ENCODE data around the gene CTXND1. TPM values are rescaled to one million over a fixed set of nuclear protein-coding genes. Genes with fewer than 3 reads are reported as not detected.

CTXND1 gene
- polyA plus RNA-seq, 1 donor, result 0.70 TPM

DNA sequence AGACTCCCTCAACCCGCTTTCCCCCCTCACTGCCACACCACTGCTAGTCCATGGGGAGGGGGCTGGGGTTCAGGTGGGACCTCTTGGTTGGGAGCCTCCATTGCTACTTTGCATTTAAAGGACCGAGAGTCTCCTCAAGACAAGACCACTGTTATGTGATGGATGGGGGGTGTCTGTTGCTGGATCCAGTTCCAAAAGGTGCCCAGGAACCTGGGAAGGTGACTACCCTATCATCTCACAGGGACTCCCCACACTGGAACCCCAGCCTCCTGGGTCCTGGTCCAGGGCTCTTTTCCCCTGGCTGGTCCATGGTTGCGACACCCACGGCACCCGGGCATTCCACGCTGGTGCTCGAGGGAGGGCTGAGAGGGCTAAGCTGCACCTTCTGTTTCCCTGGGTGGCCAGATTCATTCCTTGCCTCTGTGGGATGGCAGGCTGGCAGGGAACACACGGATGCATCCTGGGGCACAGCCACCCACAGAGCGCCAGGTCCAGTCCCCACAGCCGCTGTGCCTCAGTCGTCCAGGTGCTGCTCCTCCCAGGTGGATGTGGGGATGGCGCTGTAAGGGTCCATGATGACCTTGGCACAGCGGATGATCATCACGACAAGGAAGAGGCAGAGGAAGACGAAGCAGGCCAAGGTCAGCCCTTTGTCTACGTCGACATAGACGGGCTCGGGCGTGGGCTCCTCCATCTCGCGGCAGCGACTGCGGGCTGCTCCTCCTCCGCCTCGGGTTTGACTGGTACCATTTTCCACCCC, 50.6 kb downstream of the CTXND1 start:
- peaks cover 3% of the 10 kb centered on the region for H3K36me3 ChIP-seq (ENCODE audit: control insufficient read depth, insufficient read depth, low read length)
- WGBS (ENCODE audit: insufficient coverage, low lambda C conversion rate), result no CpG with 5 or more reads among the region's 26 CpGs
- H3K4me1 ChIP-seq (ENCODE audit: control insufficient read depth, insufficient read depth, low read length), result no peaks in the 10 kb centered on the region
- no peak overlapping the region for H3K4me3 ChIP-seq (ENCODE audit: low read length)
- no peaks in the 10 kb centered on the region for H3K27me3 ChIP-seq (ENCODE audit: control insufficient read depth, insufficient read depth, low read length)
- no peaks in the 10 kb centered on the region for H3K9me3 ChIP-seq (ENCODE audit: control insufficient read depth, low read depth, low read length)
- DNase-seq, result no peak
- no peak overlapping the region for H3K27ac ChIP-seq (ENCODE audit: low read length)

DNA sequence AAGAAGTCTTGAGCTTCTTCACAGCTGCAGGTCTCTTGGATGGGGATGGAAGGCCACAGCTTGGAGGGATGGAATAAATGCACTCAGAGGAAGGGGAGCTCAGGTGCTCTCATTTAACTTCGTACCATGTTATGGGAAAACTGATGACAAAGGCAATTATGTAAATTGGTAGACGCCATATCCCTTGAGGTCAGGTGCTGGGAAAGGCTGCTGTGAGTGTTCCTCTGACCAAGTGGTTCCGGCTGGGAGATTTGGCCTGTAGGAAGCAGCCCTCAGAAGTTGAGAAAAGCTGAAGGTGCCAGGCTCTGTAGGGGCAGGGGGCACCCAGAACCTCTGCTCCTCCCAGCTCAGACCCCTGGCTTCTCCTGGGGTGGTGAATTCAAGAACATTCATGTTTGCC, 52.1 kb downstream of the CTXND1 start:
- Histone ChIP-seq H3K27ac (ENCODE audit: low read length) (no peak overlapping the region), H3K27me3 (ENCODE audit: control insufficient read depth, insufficient read depth, low read length) (no peaks in the 10 kb centered on the region), H3K36me3 (ENCODE audit: control insufficient read depth, insufficient read depth, low read length) (peaks cover 3% of the 10 kb centered on the region), H3K9me3 (ENCODE audit: control insufficient read depth, low read depth, low read length) (no peaks in the 10 kb centered on the region), H3K4me1 (ENCODE audit: control insufficient read depth, insufficient read depth, low read length) (peaks cover 5% of the 10 kb centered on the region), H3K4me3 (ENCODE audit: low read length) (no peak overlapping the region)
- WGBS (ENCODE audit: insufficient coverage, low lambda C conversion rate), result no CpG with 5 or more reads among the region's 3 CpGs
- DNase-seq, result no peak

- no peak for DNase-seq
- no peak overlapping the region for H3K27ac ChIP-seq (ENCODE audit: low read length)
- WGBS (ENCODE audit: insufficient coverage, low lambda C conversion rate), result no CpG with 5 or more reads among the region's 2 CpGs
- H3K4me3 ChIP-seq (ENCODE audit: low read length), result no peak overlapping the region
- H3K9me3 ChIP-seq (ENCODE audit: control insufficient read depth, low read depth, low read length), result no peaks in the 10 kb centered on the region
- peaks cover 3% of the 10 kb centered on the region for H3K36me3 ChIP-seq (ENCODE audit: control insufficient read depth, insufficient read depth, low read length)
- no peaks in the 10 kb centered on the region for H3K27me3 ChIP-seq (ENCODE audit: control insufficient read depth, insufficient read depth, low read length)
- peaks cover 10% of the 10 kb centered on the region for H3K4me1 ChIP-seq (ENCODE audit: control insufficient read depth, insufficient read depth, low read length)
Observed at GRCh38 chr15:80199366-80199765, 52.6 kb downstream of the CTXND1 start.

- Histone ChIP-seq H3K4me1 (ENCODE audit: control insufficient read depth, insufficient read depth, low read length) (peaks cover 37% of the 10 kb centered on the region), H3K9me3 (ENCODE audit: control insufficient read depth, low read depth, low read length) (no peaks in the 10 kb centered on the region), H3K4me3 (ENCODE audit: low read length) (no peak overlapping the region), H3K36me3 (ENCODE audit: control insufficient read depth, insufficient read depth, low read length) (no peaks in the 10 kb centered on the region), H3K27ac (ENCODE audit: low read length) (peak overlapping the region; percentile 80), H3K27me3 (ENCODE audit: control insufficient read depth, insufficient read depth, low read length) (no peaks in the 10 kb centered on the region)
- DNase-seq, result no peak
- no CpG with 5 or more reads among the region's 1 CpG for WGBS (ENCODE audit: insufficient coverage, low lambda C conversion rate)
Observed at GRCh38 chr15:80194914-80195313, 57.1 kb downstream of the CTXND1 start.

GRCh38 chr15:80194186-80194585, 57.8 kb downstream of the CTXND1 start:
- peak; percentile 77 to 86 for DNase-seq
- WGBS (ENCODE audit: insufficient coverage, low lambda C conversion rate), result no CpG with 5 or more reads among the region's 1 CpG
- Histone ChIP-seq H3K9me3 (ENCODE audit: control insufficient read depth, low read depth, low read length) (no peaks in the 10 kb centered on the region), H3K4me1 (ENCODE audit: control insufficient read depth, insufficient read depth, low read length) (peaks cover 38% of the 10 kb centered on the region), H3K27me3 (ENCODE audit: control insufficient read depth, insufficient read depth, low read length) (no peaks in the 10 kb centered on the region), H3K27ac (ENCODE audit: low read length) (peak overlapping the region; percentile 94), H3K36me3 (ENCODE audit: control insufficient read depth, insufficient read depth, low read length) (no peaks in the 10 kb centered on the region), H3K4me3 (ENCODE audit: low read length) (no peak overlapping the region)

GRCh38 chr15:80191897-80192595, 60.0 kb downstream of the CTXND1 start:
- DNase-seq, result peak; percentile 77 to 85
- Histone ChIP-seq H3K27me3 (ENCODE audit: control insufficient read depth, insufficient read depth, low read length) (no peaks in the 10 kb centered on the region), H3K9me3 (ENCODE audit: control insufficient read depth, low read depth, low read length) (no peaks in the 10 kb centered on the region), H3K4me1 (ENCODE audit: control insufficient read depth, insufficient read depth, low read length) (peaks cover 42% of the 10 kb centered on the region), H3K4me3 (ENCODE audit: low read length) (no peak overlapping the region), H3K36me3 (ENCODE audit: control insufficient read depth, insufficient read depth, low read length) (peaks cover 9% of the 10 kb centered on the region), H3K27ac (ENCODE audit: low read length) (peak overlapping the region; percentile 94)
- 50% methylated on average over 2 of the region's 8 CpGs for WGBS (ENCODE audit: insufficient coverage, low lambda C conversion rate)

DNA sequence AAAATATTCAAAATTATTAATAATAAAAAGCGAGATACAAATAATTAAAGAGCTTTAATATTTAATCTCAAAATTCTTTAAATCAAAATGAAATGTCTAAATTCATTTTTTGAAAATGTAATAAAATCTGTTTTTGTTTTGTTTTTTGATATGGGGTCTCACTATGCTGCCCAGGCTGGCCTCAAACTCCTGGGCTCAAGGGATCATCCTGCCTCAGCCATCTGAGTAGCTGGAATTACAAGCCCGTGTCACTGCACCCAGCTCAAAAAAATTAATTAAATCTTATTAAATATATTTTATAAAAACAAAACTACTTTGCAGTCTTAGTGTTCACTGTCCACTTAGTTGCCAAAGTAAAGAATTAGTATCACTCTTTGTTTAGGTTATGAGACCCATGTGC, 60.8 kb downstream of the CTXND1 start:
- H3K9me3 ChIP-seq (ENCODE audit: control insufficient read depth, low read depth, low read length), result no peaks in the 10 kb centered on the region
- no peak overlapping the region for H3K4me3 ChIP-seq (ENCODE audit: low read length)
- H3K27ac ChIP-seq (ENCODE audit: low read length), result peak overlapping the region; percentile 94
- peaks cover 17% of the 10 kb centered on the region for H3K36me3 ChIP-seq (ENCODE audit: control insufficient read depth, insufficient read depth, low read length)
- peaks cover 42% of the 10 kb centered on the region for H3K4me1 ChIP-seq (ENCODE audit: control insufficient read depth, insufficient read depth, low read length)
- H3K27me3 ChIP-seq (ENCODE audit: control insufficient read depth, insufficient read depth, low read length), result no peaks in the 10 kb centered on the region
- no peak for DNase-seq
- 78% methylated on average over 2 of the region's 2 CpGs for WGBS (ENCODE audit: insufficient coverage, low lambda C conversion rate)

DNA sequence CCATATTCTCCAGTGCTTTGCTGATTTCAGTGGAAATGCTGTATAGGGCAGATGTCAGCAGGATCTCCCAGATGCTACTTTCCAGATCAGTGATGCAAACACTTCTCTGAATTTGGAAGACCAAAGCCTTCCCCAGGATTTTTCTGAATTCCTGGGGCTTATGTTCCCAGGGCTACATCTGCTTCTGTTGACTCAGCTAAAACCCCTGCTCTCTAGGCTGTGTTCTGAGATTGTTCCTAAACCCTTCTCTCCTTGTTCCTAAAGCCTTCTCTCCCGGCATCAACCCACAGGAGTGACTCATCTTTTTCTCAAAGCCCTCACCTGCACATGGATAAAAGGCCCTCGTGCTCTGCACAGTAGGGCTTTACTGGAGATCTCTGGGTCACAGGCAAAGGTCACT, 63.8 kb downstream of the CTXND1 start:
- Histone ChIP-seq H3K36me3 (ENCODE audit: control insufficient read depth, insufficient read depth, low read length) (peaks cover 42% of the 10 kb centered on the region), H3K4me1 (ENCODE audit: control insufficient read depth, insufficient read depth, low read length) (peaks cover 22% of the 10 kb centered on the region), H3K27ac (ENCODE audit: low read length) (peak overlapping the region; percentile 66), H3K27me3 (ENCODE audit: control insufficient read depth, insufficient read depth, low read length) (no peaks in the 10 kb centered on the region), H3K9me3 (ENCODE audit: control insufficient read depth, low read depth, low read length) (no peaks in the 10 kb centered on the region), H3K4me3 (ENCODE audit: low read length) (no peak overlapping the region)
- WGBS (ENCODE audit: insufficient coverage, low lambda C conversion rate), result no CpG with 5 or more reads among the region's 2 CpGs
- peak in 1 of 2 donors; percentile 33 for DNase-seq

DNA sequence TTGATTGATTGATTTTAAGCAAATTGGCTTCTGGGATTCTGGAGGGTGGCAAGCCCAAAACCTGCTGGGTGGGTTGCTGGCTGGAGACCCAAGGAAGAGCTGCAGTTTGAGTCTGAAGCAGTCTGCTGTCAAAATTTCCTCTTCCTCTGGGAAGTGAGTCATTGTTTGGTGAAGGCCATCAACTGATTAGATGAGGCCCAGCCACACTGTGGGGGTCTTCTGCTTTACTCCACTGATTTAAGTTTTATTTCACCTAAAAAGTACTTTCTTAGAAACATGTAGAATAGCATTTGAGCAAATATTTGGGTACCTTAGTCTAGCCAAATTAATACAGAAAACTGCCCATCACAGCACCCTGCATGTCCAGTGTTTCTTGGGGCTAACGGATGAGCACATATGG, 65.4 kb downstream of the CTXND1 start:
- Histone ChIP-seq H3K36me3 (ENCODE audit: control insufficient read depth, insufficient read depth, low read length) (peaks cover 58% of the 10 kb centered on the region), H3K27me3 (ENCODE audit: control insufficient read depth, insufficient read depth, low read length) (no peaks in the 10 kb centered on the region), H3K9me3 (ENCODE audit: control insufficient read depth, low read depth, low read length) (no peaks in the 10 kb centered on the region), H3K4me3 (ENCODE audit: low read length) (no peak overlapping the region), H3K4me1 (ENCODE audit: control insufficient read depth, insufficient read depth, low read length) (peaks cover 6% of the 10 kb centered on the region), H3K27ac (ENCODE audit: low read length) (no peak overlapping the region)
- DNase-seq, result no peak
- WGBS (ENCODE audit: insufficient coverage, low lambda C conversion rate), result no CpG with 5 or more reads among the region's 1 CpG

GRCh38 chr15:80186066-80186465, 65.9 kb downstream of the CTXND1 start:
- no peak for DNase-seq
- Histone ChIP-seq H3K27me3 (ENCODE audit: control insufficient read depth, insufficient read depth, low read length) (no peaks in the 10 kb centered on the region), H3K36me3 (ENCODE audit: control insufficient read depth, insufficient read depth, low read length) (peaks cover 63% of the 10 kb centered on the region), H3K4me3 (ENCODE audit: low read length) (no peak overlapping the region), H3K9me3 (ENCODE audit: control insufficient read depth, low read depth, low read length) (no peaks in the 10 kb centered on the region), H3K27ac (ENCODE audit: low read length) (no peak overlapping the region), H3K4me1 (ENCODE audit: control insufficient read depth, insufficient read depth, low read length) (peaks cover 5% of the 10 kb centered on the region)
- WGBS (ENCODE audit: insufficient coverage, low lambda C conversion rate), result no CpG with 5 or more reads among the region's 7 CpGs
